HCT116 (cell line): ENCODE results near the gene CORT.

Experiments used
- EZH2phosphoT487 ChIP-seq: fragments of 200-600 bp; IDR thresholded peaks from 2 replicates; pipeline ENCODE4 v1.6.1; 2018; ENCODE audit warnings: antibody characterized with exemption, borderline replicate concordance
- JUND ChIP-seq: IDR thresholded peaks from 2 replicates; pipeline ENCODE4 v1.6.1; 2012
- POLR2A ChIP-seq: IDR thresholded peaks from 2 replicates; pipeline ENCODE4 v1.7.0; 2011; ENCODE audit warnings: borderline replicate concordance; ENCODE audit not compliant: insufficient read depth, insufficient read length; ENCODE audit errors: extremely low read depth
- POLR2AphosphoS5 ChIP-seq: IDR thresholded peaks from 2 replicates; pipeline ENCODE4 v1.6.1; 2011; ENCODE audit warnings: mild to moderate bottlenecking, low read depth, low read length, moderate library complexity
- RAD21 ChIP-seq: IDR thresholded peaks from 2 replicates; pipeline ENCODE4 v1.6.1; 2012; ENCODE audit warnings: low read depth, mild to moderate bottlenecking
- SP1 ChIP-seq: IDR thresholded peaks from 2 replicates; pipeline ENCODE4 v1.6.1; 2012; ENCODE audit warnings: low read depth
- SRF ChIP-seq: IDR thresholded peaks from 2 replicates; pipeline ENCODE4 v1.6.1; 2012; ENCODE audit warnings: low read depth
- YY1 ChIP-seq: IDR thresholded peaks from 2 replicates; pipeline ENCODE4 v1.6.1; 2011; ENCODE audit warnings: low read length, low read depth, moderate library complexity, mild to moderate bottlenecking; ENCODE audit not compliant: insufficient replicate concordance; ENCODE audit errors: extremely low read depth
- ZNF274 ChIP-seq: fragments of 200-500 bp; sonication (Bioruptor generic); IDR thresholded peaks from 2 replicates; pipeline ENCODE4 v1.6.1; 2014; ENCODE audit warnings: mild to moderate bottlenecking, low read depth, low read length, inconsistent platforms
- TF ChIP-seq, protein P1 (sequence below), 3 experiments: fragments of 200-600 bp in 1 of 3; sonication (generic) in 1 of 3; IDR thresholded peaks in 2 of 3; conservative IDR thresholded peaks in 1 of 3; 2 replicates each; pipeline ENCODE4 v1.5.1; 2012 to 2017; ENCODE audit warnings: low read depth in 2 of 3, low read length in 2 of 3, antibody characterized with exemption in 1 of 3, borderline replicate concordance in 1 of 3, control low read depth in 1 of 3, mild to moderate bottlenecking in 1 of 3, mixed read lengths in 1 of 3, mixed run types in 1 of 3, moderate library complexity in 1 of 3; ENCODE audit not compliant: insufficient read depth in 1 of 3
- TF ChIP-seq, protein P2 (sequence below): IDR thresholded peaks from 2 replicates; pipeline ENCODE4 v1.6.1; 2011; ENCODE audit warnings: mild to moderate bottlenecking, low read length, moderate library complexity; ENCODE audit not compliant: insufficient replicate concordance; ENCODE audit errors: extremely low read depth
- TF ChIP-seq, protein P3 (sequence below): IDR thresholded peaks from 2 replicates; pipeline ENCODE4 v1.6.1; 2012

DNA sequence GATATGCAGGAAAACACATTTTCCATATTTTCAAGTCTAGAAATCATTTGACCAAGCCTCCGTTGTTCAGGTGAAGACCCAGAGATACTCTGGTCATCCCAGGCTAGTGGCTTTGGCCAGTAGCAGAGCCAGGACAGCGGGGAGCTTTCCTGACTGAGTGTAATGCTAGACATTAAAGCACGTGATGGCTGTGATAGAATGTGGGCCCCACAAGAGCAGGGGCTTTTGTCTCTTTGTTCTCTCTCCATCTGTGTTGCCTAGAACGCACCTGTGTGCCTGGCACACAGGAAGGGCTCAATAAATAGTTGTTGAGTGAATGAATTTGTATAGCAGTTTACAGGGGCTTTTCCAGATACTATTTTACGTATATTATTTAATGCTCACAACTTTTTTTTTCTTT, 9.0 kb upstream of the CORT start:
- TF ChIP-seq, protein P1, sequence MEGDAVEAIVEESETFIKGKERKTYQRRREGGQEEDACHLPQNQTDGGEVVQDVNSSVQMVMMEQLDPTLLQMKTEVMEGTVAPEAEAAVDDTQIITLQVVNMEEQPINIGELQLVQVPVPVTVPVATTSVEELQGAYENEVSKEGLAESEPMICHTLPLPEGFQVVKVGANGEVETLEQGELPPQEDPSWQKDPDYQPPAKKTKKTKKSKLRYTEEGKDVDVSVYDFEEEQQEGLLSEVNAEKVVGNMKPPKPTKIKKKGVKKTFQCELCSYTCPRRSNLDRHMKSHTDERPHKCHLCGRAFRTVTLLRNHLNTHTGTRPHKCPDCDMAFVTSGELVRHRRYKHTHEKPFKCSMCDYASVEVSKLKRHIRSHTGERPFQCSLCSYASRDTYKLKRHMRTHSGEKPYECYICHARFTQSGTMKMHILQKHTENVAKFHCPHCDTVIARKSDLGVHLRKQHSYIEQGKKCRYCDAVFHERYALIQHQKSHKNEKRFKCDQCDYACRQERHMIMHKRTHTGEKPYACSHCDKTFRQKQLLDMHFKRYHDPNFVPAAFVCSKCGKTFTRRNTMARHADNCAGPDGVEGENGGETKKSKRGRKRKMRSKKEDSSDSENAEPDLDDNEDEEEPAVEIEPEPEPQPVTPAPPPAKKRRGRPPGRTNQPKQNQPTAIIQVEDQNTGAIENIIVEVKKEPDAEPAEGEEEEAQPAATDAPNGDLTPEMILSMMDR (IDR thresholded peaks at IDR 0.05 in 2 of 3, conservative IDR thresholded peaks at IDR 0.05 in 1 of 3; ENCODE audit: borderline replicate concordance in 1 of 3, insufficient read depth in 1 of 3, low read depth in 2 of 3, low read length in 2 of 3): no peak
- no peak for TF ChIP-seq JUND
- no peak for TF ChIP-seq SP1
- TF ChIP-seq SRF: no peak
- no peak for TF ChIP-seq ZNF274
- TF ChIP-seq, protein P2, sequence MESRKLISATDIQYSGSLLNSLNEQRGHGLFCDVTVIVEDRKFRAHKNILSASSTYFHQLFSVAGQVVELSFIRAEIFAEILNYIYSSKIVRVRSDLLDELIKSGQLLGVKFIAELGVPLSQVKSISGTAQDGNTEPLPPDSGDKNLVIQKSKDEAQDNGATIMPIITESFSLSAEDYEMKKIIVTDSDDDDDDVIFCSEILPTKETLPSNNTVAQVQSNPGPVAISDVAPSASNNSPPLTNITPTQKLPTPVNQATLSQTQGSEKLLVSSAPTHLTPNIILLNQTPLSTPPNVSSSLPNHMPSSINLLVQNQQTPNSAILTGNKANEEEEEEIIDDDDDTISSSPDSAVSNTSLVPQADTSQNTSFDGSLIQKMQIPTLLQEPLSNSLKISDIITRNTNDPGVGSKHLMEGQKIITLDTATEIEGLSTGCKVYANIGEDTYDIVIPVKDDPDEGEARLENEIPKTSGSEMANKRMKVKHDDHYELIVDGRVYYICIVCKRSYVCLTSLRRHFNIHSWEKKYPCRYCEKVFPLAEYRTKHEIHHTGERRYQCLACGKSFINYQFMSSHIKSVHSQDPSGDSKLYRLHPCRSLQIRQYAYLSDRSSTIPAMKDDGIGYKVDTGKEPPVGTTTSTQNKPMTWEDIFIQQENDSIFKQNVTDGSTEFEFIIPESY: no peak
- no peak for TF ChIP-seq YY1
- no peak for TF ChIP-seq EZH2phosphoT487
- TF ChIP-seq POLR2A: no peak
- TF ChIP-seq POLR2AphosphoS5: no peak
- TF ChIP-seq, protein P3, sequence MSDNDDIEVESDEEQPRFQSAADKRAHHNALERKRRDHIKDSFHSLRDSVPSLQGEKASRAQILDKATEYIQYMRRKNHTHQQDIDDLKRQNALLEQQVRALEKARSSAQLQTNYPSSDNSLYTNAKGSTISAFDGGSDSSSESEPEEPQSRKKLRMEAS: no peak
- TF ChIP-seq RAD21: no peak
